Panc1 (cell line): ENCODE data around the gene TUBA3E. TPM values are rescaled to one million over a fixed set of nuclear protein-coding genes. Genes with fewer than 3 reads are reported as not detected.
"Not testable (repeated sequence)": the region's sequence is repeated elsewhere in the genome, so short reads cannot be mapped to it uniquely, and the experiment has no call there.

Experiments used
- ATAC-seq: fragments of 200-7000 bp; cut with Tn5 transposase; 2 replicates; pipeline ENCODE4 v1.9.1; 2020; ENCODE audit warnings: mild to moderate bottlenecking, moderate library complexity
- BruUV-seq: library from RNA; stranded (reverse); fragments of 400-500 nt; replicated peaks from 2 replicates; lab custom pipeline; 2021; lab: Mats Ljungman, UMichigan
- CTCF ChIA-PET: fragments of 300-600 bp; sonication (Branson Sonifier 250); formaldehyde crosslinking; loops from one replicate; lab custom pipeline; 2022; ENCODE audit warnings: antibody characterized with exemption; lab: Charles Lee
- POLR2A ChIA-PET: fragments of 300-600 bp; sonication (Branson Sonifier 250); formaldehyde crosslinking; loops from one replicate; lab custom pipeline; 2022; ENCODE audit warnings: antibody characterized with exemption; lab: Charles Lee
- DNase-seq: peaks from one replicate; pipeline ENCODE4 v3.0.0-alpha.2; 2010; ENCODE audit warnings: low read depth, low spot score
- H3K27ac ChIP-seq: 2 replicates; pipeline ENCODE4 v1.5.1; 2011; ENCODE audit warnings: mild to moderate bottlenecking, low read length, inconsistent platforms
- H3K27me3 ChIP-seq: fragments of 200-500 bp; sonication (Bioruptor generic); 2 replicates; pipeline ENCODE4 v1.6.0; 2014; ENCODE audit warnings: low read length, inconsistent platforms; ENCODE audit not compliant: control insufficient read depth, insufficient read depth
- H3K36me3 ChIP-seq: fragments of 200-500 bp; sonication (Bioruptor generic); 2 replicates; pipeline ENCODE4 v1.5.1; 2014; ENCODE audit warnings: inconsistent platforms, mild to moderate bottlenecking, low read length, moderate library complexity; ENCODE audit not compliant: control insufficient read depth, insufficient read depth
- H3K4me1 ChIP-seq: 2 replicates; pipeline ENCODE4 v1.5.1; 2011; ENCODE audit warnings: inconsistent platforms, mild to moderate bottlenecking, low read length, moderate library complexity; ENCODE audit not compliant: control insufficient read depth, insufficient read depth
- H3K4me3 ChIP-seq, 2 experiments: 2 replicates each; pipeline ENCODE4 v1.5.1; 2011 to 2012; ENCODE audit warnings: low read depth in 2 of 2, low read length in 2 of 2, mild to moderate bottlenecking in 2 of 2, inconsistent platforms in 1 of 2, moderate library complexity in 1 of 2
- H3K9me3 ChIP-seq: fragments of 200-500 bp; sonication (Bioruptor generic); 2 replicates; pipeline ENCODE4 v1.5.1; 2014; ENCODE audit warnings: low read depth, mild to moderate bottlenecking, inconsistent platforms, low read length, moderate library complexity; ENCODE audit not compliant: control insufficient read depth, insufficient read depth
- CTCF ChIP-seq: fragments of 450-650 bp; IDR thresholded peaks from 2 replicates; pipeline ENCODE4 v1.5.1; 2017; ENCODE audit warnings: mild to moderate bottlenecking
- POLR2AphosphoS5 ChIP-seq: IDR thresholded peaks from 2 replicates; pipeline ENCODE4 v1.6.1; 2012; ENCODE audit warnings: mild to moderate bottlenecking, low read depth, low read length, moderate library complexity
- REST ChIP-seq, 2 experiments: IDR thresholded peaks; 2 replicates each; pipeline ENCODE4 v1.6.1; 2011 to 2012; ENCODE audit warnings: low read depth in 2 of 2, control low read depth in 1 of 2, low read length in 1 of 2, mild to moderate bottlenecking in 1 of 2, moderate library complexity in 1 of 2; ENCODE audit not compliant: insufficient read depth in 1 of 2
- SIN3A ChIP-seq: IDR thresholded peaks from 2 replicates; pipeline ENCODE4 v1.6.1; 2012; ENCODE audit warnings: low read depth, mild to moderate bottlenecking, low read length, moderate library complexity, borderline replicate concordance; ENCODE audit not compliant: insufficient read depth
- TCF7L2 ChIP-seq: IDR thresholded peaks from 2 replicates; pipeline ENCODE4 v1.6.1; 2011; ENCODE audit warnings: mild to moderate bottlenecking, low read depth, low read length, inconsistent platforms
- in situ Hi-C: cut with HindIII; loops from 2 replicates; pipeline ENCODE4 v1.10.0; 2016; ENCODE audit warnings: low sequenced_read_pairs, low pct_unique_long_range_greater_than_20kb
- intact Hi-C: fragments of 100-400 bp; cut with micrococcal nuclease; formaldehyde crosslinking; loops from one replicate; pipeline ENCODE4 v1.10.0; 2022; ENCODE audit not compliant: unreplicated experiment
- total RNA-seq: library from RNA; stranded (reverse); gene quantifications from one replicate; pipeline ENCODE4 v1.2.1, GENCODE V29; 2021; ENCODE audit not compliant: unreplicated experiment

TUBA3E gene
- total RNA-seq, 1 experiment from 2014 or later = not detected

GRCh38 chr2:130152816-130153595, 45.2 kb downstream of the TUBA3E start:
- DNase-seq (no peak), ATAC-seq (no peak)
- CTCF ChIA-PET = interaction anchor here (0.6 kb wide), 1 partner anchor 152 kb away, joined by 3 read pairs; no protein-coding TSS in a partner anchor
- Histone ChIP-seq H3K36me3 (no peaks in the 10 kb centered on the region), H3K9me3 (no peaks in the 10 kb centered on the region), H3K27me3 (no peaks in the 10 kb centered on the region), H3K4me1 (no peaks in the 10 kb centered on the region), H3K4me3 (no peak overlapping the region), H3K27ac (no peak overlapping the region)
- TF ChIP-seq REST (IDR thresholded peaks at IDR 0.05; ENCODE audit: insufficient read depth in 1 of 2, low read depth in 2 of 2, low read length in 1 of 2) = no peak
- no peak for TF ChIP-seq TCF7L2
- no peak for TF ChIP-seq SIN3A
- TF ChIP-seq CTCF = no peak
- no peak for TF ChIP-seq POLR2AphosphoS5
- in situ Hi-C loops (no loop called here), intact Hi-C loops (loop anchor here (10.0 kb wide), 1 partner anchor 182 kb away; no protein-coding TSS in a partner anchor)
- BruUV-seq = no TSS peak
- POLR2A ChIA-PET = no interaction called here

- BruUV-seq, in situ Hi-C loops, H3K4me1 ChIP-seq, CTCF ChIA-PET, H3K9me3 ChIP-seq, H3K27ac ChIP-seq, ATAC-seq, H3K27me3 ChIP-seq, POLR2A ChIA-PET, H3K36me3 ChIP-seq, H3K4me3 ChIP-seq, DNase-seq: not testable (repeated sequence)
- intact Hi-C loops = loop anchor here (10.0 kb wide), 1 partner anchor 183 kb away; no protein-coding TSS in a partner anchor
Observed at GRCh38 chr2:130152136-130152815, 46.0 kb downstream of the TUBA3E start.

- in situ Hi-C loops, H3K27me3 ChIP-seq, H3K9me3 ChIP-seq, ATAC-seq, H3K4me1 ChIP-seq, POLR2A ChIA-PET, H3K36me3 ChIP-seq, H3K27ac ChIP-seq, BruUV-seq, DNase-seq, CTCF ChIA-PET, H3K4me3 ChIP-seq: not testable (repeated sequence)
- intact Hi-C loops = loop anchor here (10.0 kb wide), 1 partner anchor 184 kb away; no protein-coding TSS in a partner anchor
Observed at GRCh38 chr2:130151145-130151512, 47.1 kb downstream of the TUBA3E start.
